ENCODE data around the gene HPGDS.

HPGDS gene

DNA sequence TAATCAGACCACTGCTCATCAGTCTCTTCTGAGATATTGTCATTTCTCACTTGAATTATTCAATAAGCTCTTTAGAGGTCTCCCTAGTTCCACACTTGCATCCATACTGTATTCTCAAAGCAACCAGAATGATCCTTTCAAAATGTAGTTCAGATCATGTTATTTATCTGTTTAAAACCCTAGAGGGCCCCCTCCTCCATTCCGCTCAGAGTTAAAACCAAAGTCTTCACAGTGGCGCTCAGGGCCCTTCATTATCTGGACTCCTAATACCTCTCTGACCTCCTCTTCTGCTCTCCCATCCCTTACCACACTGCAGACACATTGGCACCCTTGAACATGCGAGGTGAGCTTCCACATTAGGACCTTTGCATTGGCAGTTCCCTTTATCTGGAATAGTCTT is 32.7 kb upstream of the HPGDS start:
- TF ChIP-seq, protein P1, sequence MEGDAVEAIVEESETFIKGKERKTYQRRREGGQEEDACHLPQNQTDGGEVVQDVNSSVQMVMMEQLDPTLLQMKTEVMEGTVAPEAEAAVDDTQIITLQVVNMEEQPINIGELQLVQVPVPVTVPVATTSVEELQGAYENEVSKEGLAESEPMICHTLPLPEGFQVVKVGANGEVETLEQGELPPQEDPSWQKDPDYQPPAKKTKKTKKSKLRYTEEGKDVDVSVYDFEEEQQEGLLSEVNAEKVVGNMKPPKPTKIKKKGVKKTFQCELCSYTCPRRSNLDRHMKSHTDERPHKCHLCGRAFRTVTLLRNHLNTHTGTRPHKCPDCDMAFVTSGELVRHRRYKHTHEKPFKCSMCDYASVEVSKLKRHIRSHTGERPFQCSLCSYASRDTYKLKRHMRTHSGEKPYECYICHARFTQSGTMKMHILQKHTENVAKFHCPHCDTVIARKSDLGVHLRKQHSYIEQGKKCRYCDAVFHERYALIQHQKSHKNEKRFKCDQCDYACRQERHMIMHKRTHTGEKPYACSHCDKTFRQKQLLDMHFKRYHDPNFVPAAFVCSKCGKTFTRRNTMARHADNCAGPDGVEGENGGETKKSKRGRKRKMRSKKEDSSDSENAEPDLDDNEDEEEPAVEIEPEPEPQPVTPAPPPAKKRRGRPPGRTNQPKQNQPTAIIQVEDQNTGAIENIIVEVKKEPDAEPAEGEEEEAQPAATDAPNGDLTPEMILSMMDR (IDR thresholded peaks at IDR 0.05; ENCODE audit: low read length, missing control alignments): no peak

DNA sequence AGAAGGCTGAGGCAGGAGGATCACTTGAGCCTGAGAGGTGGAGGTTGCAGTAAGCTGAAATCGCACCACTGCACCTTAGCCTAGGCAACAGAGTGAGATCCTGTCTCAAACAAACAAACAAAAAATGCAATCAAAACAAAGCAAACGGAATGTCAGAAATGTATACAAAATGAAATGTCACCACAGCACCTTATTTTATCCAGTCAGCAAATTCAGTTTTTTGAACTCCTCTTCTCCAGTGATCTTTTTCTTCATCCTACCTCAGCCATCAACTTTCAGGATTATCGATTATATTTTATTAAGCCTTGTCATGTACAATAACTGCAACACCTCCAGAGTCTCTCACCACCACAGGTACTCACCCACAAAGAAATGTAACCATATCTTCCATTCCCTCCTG is 31.1 kb upstream of the HPGDS start:
- H3K4me3 ChIP-seq (replicated peaks; ENCODE audit: low read depth, low read length): no peak overlapping the region
- DNase-seq (ENCODE audit: low read depth): no peak
- TF ChIP-seq, protein P1 (IDR thresholded peaks at IDR 0.05; ENCODE audit: low read length, missing control alignments): no peak

More for the DNA sequence above, 32.7 kb upstream of the HPGDS start:
- no peak overlapping the region for H3K4me3 ChIP-seq (replicated peaks; ENCODE audit: low read depth, low read length)
- DNase-seq (ENCODE audit: low read depth): no peak

DNA sequence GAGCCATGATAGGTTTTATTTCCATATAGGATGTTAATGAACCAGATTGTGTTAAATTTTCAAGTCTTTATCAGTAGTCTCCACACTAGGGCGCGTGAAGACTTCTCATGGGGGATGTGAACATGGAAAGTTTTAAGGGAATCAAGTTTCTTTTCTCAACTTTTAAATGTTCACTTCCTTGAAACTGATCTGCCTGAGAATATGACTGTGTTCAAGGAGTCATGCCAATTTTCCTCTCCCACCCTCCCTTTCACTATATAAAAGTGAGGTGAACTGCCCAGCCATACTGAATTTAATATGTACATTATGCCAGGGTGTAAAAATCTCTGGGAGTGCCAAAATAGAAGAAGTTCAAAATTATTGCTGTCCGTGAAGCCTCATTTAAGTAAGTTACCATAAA is 30.4 kb upstream of the HPGDS start:
- TF ChIP-seq, protein P1 (IDR thresholded peaks at IDR 0.05; ENCODE audit: low read length, missing control alignments): no peak
- no peak overlapping the region for H3K4me3 ChIP-seq (replicated peaks; ENCODE audit: low read depth, low read length)
- no peak for DNase-seq (ENCODE audit: low read depth)

DNA sequence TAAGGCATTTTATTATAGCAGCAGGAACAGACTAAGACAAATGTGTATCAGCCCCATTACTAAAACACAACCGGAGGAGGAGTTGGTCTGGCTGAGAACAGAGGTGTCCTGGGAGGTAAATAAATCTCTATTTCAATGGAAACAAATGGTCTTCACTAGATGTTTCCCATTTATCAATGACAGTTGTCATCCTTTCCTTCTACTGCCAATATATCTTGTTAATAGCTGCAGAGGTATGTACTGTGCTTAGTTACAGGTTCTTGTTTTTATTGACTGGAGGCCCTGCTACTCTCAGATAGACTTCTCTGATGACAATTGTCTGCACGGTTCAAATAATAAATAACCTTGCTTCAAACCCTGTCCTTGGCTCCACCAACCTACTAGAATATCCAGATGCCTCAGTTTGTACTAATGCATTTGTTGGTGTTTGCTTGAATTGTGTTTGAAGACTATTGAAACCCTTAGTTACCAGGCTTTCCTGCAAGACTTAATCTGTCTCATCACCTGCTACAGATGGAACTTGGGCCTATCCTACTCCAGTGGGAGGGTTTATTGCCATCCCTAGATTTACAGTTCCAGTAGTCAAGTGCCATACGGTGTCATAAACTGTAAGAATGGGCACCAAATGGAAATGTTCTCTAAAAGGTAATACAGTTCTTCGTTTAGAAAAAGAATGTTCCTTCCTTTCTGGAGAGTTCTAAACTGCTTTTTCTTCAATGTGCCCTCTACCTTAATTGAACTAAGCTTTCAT is 29.8 kb upstream of the HPGDS start:
- DNase-seq (ENCODE audit: low read depth): no peak
- TF ChIP-seq, protein P1 (IDR thresholded peaks at IDR 0.05; ENCODE audit: low read length, missing control alignments): no peak
- no peak overlapping the region for H3K4me3 ChIP-seq (replicated peaks; ENCODE audit: low read depth, low read length)

DNA sequence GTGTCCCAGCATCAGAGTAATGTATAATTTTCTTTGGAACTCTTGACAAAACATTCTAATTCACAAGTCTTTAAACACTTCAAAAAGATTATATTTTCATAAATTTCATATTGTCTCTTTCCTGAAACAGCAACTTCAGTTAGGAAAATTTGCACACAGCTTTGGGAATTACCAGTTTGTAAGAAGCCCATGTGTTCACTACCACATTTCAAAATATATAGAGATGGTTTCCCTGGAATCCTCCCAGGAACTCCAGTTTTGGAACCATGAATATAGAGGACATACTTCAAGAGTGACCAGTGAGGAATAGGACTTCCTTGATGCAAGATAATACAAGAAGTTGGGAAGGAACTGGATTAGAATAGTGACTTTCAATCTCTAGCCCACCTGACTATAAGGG is 28.7 kb upstream of the HPGDS start:
- TF ChIP-seq, protein P1 (IDR thresholded peaks at IDR 0.05; ENCODE audit: low read length, missing control alignments): no peak
- H3K4me3 ChIP-seq (replicated peaks; ENCODE audit: low read depth, low read length): no peak overlapping the region
- no peak for DNase-seq (ENCODE audit: low read depth)

DNA sequence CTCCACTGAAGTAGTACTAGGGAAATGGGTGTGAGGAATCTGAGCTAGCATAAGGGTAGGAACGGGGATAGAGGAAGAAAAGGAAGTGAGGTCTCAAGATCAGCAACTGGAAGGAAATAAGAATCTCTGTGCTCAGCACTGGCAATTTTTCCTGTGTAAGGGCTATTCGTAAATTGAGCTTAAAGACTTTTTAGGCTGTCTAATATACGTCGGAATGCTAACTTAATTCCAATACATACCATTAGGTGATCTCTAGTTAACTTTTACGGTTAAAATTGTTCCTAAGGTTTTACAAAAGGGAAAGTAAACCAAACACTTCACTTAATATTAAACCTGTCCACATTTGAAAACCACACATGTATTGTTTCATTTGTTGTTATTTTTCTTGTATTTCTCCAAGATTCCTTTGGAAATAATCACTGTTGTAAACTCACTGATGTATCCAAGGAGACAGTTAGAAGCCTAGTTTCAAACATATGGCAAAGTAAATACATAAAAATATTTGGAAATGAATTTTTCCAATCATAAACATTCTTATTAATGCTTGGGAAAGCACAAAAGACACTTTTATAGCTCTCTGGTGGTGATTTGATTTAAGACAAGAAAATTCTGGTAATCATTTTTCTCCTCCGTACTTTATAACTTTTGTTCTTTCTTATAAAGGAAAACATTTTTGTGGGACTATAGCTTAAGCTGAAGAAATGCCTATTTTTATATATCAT is 28.1 kb upstream of the HPGDS start:
- H3K4me3 ChIP-seq (replicated peaks; ENCODE audit: low read depth, low read length): no peak overlapping the region
- TF ChIP-seq, protein P1 (IDR thresholded peaks at IDR 0.05; ENCODE audit: low read length, missing control alignments): no peak
- no peak for DNase-seq (ENCODE audit: low read depth)

Measured in fibroblast of pulmonary artery (primary cell).